ENCODE measurements around the gene BIN2. TPM values are rescaled to one million over a fixed set of nuclear protein-coding genes. Genes with fewer than 3 reads are reported as not detected.

Gene BIN2
- total and polyA plus RNA-seq, 9 of the 15 experiments (the other 6 are each of a cell fraction or from before 2014, with no cell fraction given), result 0.04 to 0.39 (median 0.25) TPM; not detected in 1

- no peak for TF ChIP-seq MBD1 (CRISPR knock-in tag; IDR thresholded peaks at IDR 0.05)
- no peak for TF ChIP-seq BACH1 (tag; IDR thresholded peaks at IDR 0.05)
- TF ChIP-seq ZC3H4 (CRISPR knock-in tag; IDR thresholded peaks at IDR 0.05; ENCODE audit: borderline replicate concordance), result no peak
- no peak for TF ChIP-seq E2F5 (CRISPR knock-in tag; IDR thresholded peaks at IDR 0.05)
- no peak for TF ChIP-seq MEF2A (IDR thresholded peaks at IDR 0.05; ENCODE audit: control insufficient read depth, low read depth, low read length)
- no peak for TF ChIP-seq ZNF134 (CRISPR knock-in tag; conservative IDR thresholded peaks at IDR 0.05)
- TF ChIP-seq PRDM10 (IDR thresholded peaks at IDR 0.05; ENCODE audit: partially characterized antibody), result peak; percentile 87
- no peak for TF ChIP-seq ZNF436 (CRISPR knock-in tag; IDR thresholded peaks at IDR 0.05)
Measured at GRCh38 chr12:51270067-51270950, 53.7 kb downstream of the BIN2 start, which contains the start of gene SMAGP (continued).

All from K562 (cell line).